Transverse colon (tissue), 4 donors: ENCODE results near the gene CPA3. TPM values are rescaled to one million over a fixed set of nuclear protein-coding genes. Genes with fewer than 3 reads are reported as not detected.

Experiments
- DNase-seq: peaks from one replicate; pipeline ENCODE4 v3.0.0-alpha.2; 2019
- H3K27ac ChIP-seq, 4 donors: fragments of 200-600 bp; sonication (generic); 2 replicates each; pipeline ENCODE4 v1.5.1; 2016 to 2018; ENCODE audit warnings: inconsistent platforms in 4 of 4
- H3K27me3 ChIP-seq: fragments of 200-600 bp; sonication (generic); 2 replicates; pipeline ENCODE4 v1.5.1; 2017; ENCODE audit warnings: inconsistent platforms
- H3K36me3 ChIP-seq, 4 donors: fragments of 200-600 bp; sonication (generic); 2 replicates each; pipeline ENCODE4 v1.5.1; 2017 to 2019; ENCODE audit warnings: inconsistent platforms in 4 of 4
- H3K4me1 ChIP-seq, 4 donors: fragments of 200-600 bp; sonication (generic); 2 replicates each; pipeline ENCODE4 v1.5.1; 2017 to 2020; ENCODE audit warnings: inconsistent platforms in 4 of 4
- H3K4me3 ChIP-seq, 4 donors: fragments of 200-600 bp; sonication (generic); 1 replicate in 1 of 4; 2 replicates in 3 of 4; pipeline versions ENCODE4 v1.5.1 to v1.6.1; 2017 to 2019; ENCODE audit warnings: inconsistent platforms in 4 of 4
- H3K9me3 ChIP-seq, 2 donors: fragments of 200-600 bp; sonication (generic); 2 replicates each; pipeline ENCODE4 v1.5.1; 2017 to 2019; ENCODE audit warnings: inconsistent platforms in 2 of 2
- CTCF ChIP-seq, 5 experiments: fragments of 200-600 bp in 3 of 5; fragments of 450-650 bp in 2 of 5; sonication (generic) in 3 of 5; IDR thresholded peaks; 1 replicate in 2 of 5; 2 replicates in 3 of 5; pipeline ENCODE4 v1.5.1; 2016 to 2017; ENCODE audit warnings: antibody characterized with exemption in 5 of 5, inconsistent platforms in 3 of 5, mild to moderate bottlenecking in 2 of 5, moderate library complexity in 1 of 5
- EP300 ChIP-seq: sonication (generic); formaldehyde crosslinking; IDR thresholded peaks from one replicate; pipeline ENCODE4 v1.6.1; 2017; ENCODE audit warnings: antibody characterized with exemption, low read depth
- POLR2A ChIP-seq: fragments of 450-650 bp; IDR thresholded peaks from one replicate; pipeline ENCODE4 v1.6.1; 2016; ENCODE audit warnings: antibody characterized with exemption, mild to moderate bottlenecking, moderate library complexity
- POLR2AphosphoS5 ChIP-seq, 3 donors: sonication (generic); formaldehyde crosslinking; IDR thresholded peaks; one replicate each; pipeline ENCODE4 v1.6.1; 2016; ENCODE audit warnings: antibody characterized with exemption in 3 of 3
- WGBS, 2 donors: methylation state at CpG; one replicate each; pipeline ENCODE4 v1.1.5; 2018; ENCODE audit warnings: low coverage in 1 of 2; 5-methylcytosine and 5-hydroxymethylcytosine counted together
- in situ Hi-C, 4 donors: fragments of 200-750 bp; cut with MboI; loops; one replicate each; pipeline versions ENCODE4 v1.15.0 to v1.15.1; 2017; ENCODE audit warnings: low sequenced_read_pairs in 3 of 4, low pct_ligation_motif_present in 1 of 4, low pct_unique_long_range_greater_than_20kb in 1 of 4
- intact Hi-C: fragments of 100-400 bp; cut with DNase I; formaldehyde crosslinking; loops from one replicate; pipeline ENCODE4 v1.15.1; 2023; ENCODE audit warnings: low total_unique reads
- total RNA-seq, 4 donors: library from RNA; depleted of rRNA; stranded (reverse); fragments of >200 nt; gene quantifications; one replicate each; pipeline ENCODE4 v1.1.0, GENCODE V29; 2016

The CPA3 gene
- total RNA-seq, 4 donors from 2014 or later, result 0.80 to 5.6 (median 4.3) TPM

GRCh38 chr3:148940983-148941382 lies 75.9 kb downstream of the CPA3 start:
- no peaks in the 10 kb centered on the region for H3K36me3 ChIP-seq
- H3K4me3 ChIP-seq, result no peak overlapping the region
- peaks cover 0 to 6% (median 0%) of the 10 kb centered on the region in 4 donors for H3K4me1 ChIP-seq
- H3K27ac ChIP-seq, result no peak overlapping the region
- intact Hi-C loops (loop anchor here (10.0 kb wide), 1 partner anchor 566 kb away; no protein-coding TSS in a partner anchor), in situ Hi-C loops (loop anchor here in 3 of 4 donors (10.0 to 25.0 kb wide), 2 partner anchors 216 to 554 kb away; no protein-coding TSS in a partner anchor)
- TF ChIP-seq POLR2A, result no peak
- TF ChIP-seq CTCF (IDR thresholded peaks at IDR 0.05), result no peak
- H3K27me3 ChIP-seq, result peaks cover 10% of the 10 kb centered on the region
- no peak for DNase-seq
- no peaks in the 10 kb centered on the region for H3K9me3 ChIP-seq
- WGBS, 2 donors, result 72 to 85% methylated on average over 3 of the region's 3 CpGs

- Histone ChIP-seq H3K9me3 (no peaks in the 10 kb centered on the region), H3K36me3 (no peaks in the 10 kb centered on the region), H3K4me1 (peaks cover 3 to 13% (median 6%) of the 10 kb centered on the region in 4 donors), H3K4me3 (no peak overlapping the region), H3K27ac (no peak overlapping the region), H3K27me3 (no peaks in the 10 kb centered on the region)
- DNase-seq, result no peak
- in situ Hi-C loops, result loop anchor here in 3 of 4 donors (10.0 to 25.0 kb wide), 2 partner anchors 219 to 556 kb away; no protein-coding TSS in a partner anchor
- WGBS, 2 donors, result 13 to 32% methylated on average over 2 of the region's 2 CpGs
- intact Hi-C loops, result loop anchor here (10.0 kb wide), 1 partner anchor 569 kb away; no protein-coding TSS in a partner anchor
- no peak for TF ChIP-seq POLR2AphosphoS5 (IDR thresholded peaks at IDR 0.05)
- no peak for TF ChIP-seq POLR2A
- TF ChIP-seq CTCF (IDR thresholded peaks at IDR 0.05), result peak; percentile 58 to 76 (median 70)
- no peak for TF ChIP-seq EP300
These were observed 78.6 kb downstream of the CPA3 start for GRCh38 chr3:148943506-148944205.

- no peaks in the 10 kb centered on the region for H3K36me3 ChIP-seq
- intact Hi-C loops (loop anchor here (5.0 to 10.0 kb wide), 2 partner anchors 83 to 570 kb away; no protein-coding TSS in a partner anchor), in situ Hi-C loops (loop anchor here in 3 of 4 donors (5.0 to 25.0 kb wide), 3 partner anchors 83 to 558 kb away; no protein-coding TSS in a partner anchor)
- TF ChIP-seq CTCF (IDR thresholded peaks at IDR 0.05) (no peak), POLR2A (no peak), EP300 (no peak), POLR2AphosphoS5 (IDR thresholded peaks at IDR 0.05) (no peak)
- no peaks in the 10 kb centered on the region for H3K9me3 ChIP-seq
- H3K4me3 ChIP-seq, result no peak overlapping the region
- 56 to 84% methylated on average over 1 to 2 of the region's 2 CpGs for WGBS, 2 donors
- no peak overlapping the region for H3K27ac ChIP-seq
- no peaks in the 10 kb centered on the region for H3K27me3 ChIP-seq
- H3K4me1 ChIP-seq, result peaks cover 3 to 13% (median 6%) of the 10 kb centered on the region in 4 donors
- no peak for DNase-seq
These were observed 80.0 kb downstream of the CPA3 start for GRCh38 chr3:148945116-148945515.

Other genes with a start within 250 kb of the CPA3 start
- gene AGTR1, start 167.4 kb upstream of the CPA3 start, total RNA-seq, result 10 to 100 TPM in 1 of 4 donors, 1 to 10 TPM in 3; 1.8 to 10.2 (median 8.2) TPM
- gene CPB1, start 37.5 kb upstream of the CPA3 start, total RNA-seq, result under 1 TPM in 1 of 4 donors, not detected in 3; 0.41 TPM
- 10 to 100 TPM; 19.8 to 89.8 (median 35.3) TPM for gene GYG1, start 126.2 kb downstream of the CPA3 start, total RNA-seq
- 10 to 100 TPM in 2 of 4 donors, 1 to 10 TPM in 2; 3.0 to 13.5 (median 7.2) TPM for gene HLTF, start 221.2 kb downstream of the CPA3 start, total RNA-seq